Activated T-cell treated with anti-CD3 and anti-CD28 coated beads, Interleukin-2, amount 50 U/mL, for 1 hour (primary cell): ENCODE results near the gene PDCD2L.

Experiments
- DNase-seq: peaks from one replicate; pipeline ENCODE4 v3.0.0-alpha.2; 2020

PDCD2L gene

DNA sequence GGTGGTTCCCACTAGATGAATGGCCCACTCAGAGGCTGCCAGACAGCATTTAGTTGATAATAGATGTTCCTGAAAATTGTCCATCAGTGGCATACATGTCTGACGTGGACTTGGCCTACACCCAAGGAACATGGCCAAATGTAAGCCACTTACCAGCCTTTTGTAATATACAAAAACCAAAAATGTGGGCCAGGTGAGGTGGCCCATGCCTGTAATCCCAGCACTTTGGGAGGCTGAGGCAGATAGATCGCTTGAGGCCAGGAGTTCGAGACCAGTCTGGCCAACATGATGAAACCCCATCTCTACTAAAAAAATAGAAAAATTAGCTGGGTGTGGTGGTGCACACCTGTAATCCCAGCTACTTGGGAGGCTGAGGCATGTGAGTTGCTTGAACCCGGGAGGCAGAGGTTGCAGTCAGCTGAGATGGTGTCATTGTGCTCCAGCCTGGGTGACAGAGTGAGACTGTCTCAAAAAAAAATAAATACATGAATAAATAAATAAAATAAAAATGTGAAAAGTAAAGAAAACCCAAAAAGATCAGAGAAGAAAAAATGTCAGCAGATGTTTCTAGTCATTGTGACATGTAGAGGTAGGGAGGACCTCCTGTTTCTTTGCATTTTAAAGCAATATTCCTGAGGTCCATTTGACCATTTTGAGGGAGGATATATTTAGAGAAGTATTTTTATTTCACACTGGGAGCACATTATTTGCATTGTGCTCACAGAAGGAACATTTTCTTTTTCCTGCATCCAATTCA is 70.2 kb downstream of the PDCD2L start:
- no peak for DNase-seq

GRCh38 chr19:34475026-34475974 is 71.1 kb downstream of the PDCD2L start:
- DNase-seq, result no peak
